GM19328 (cell line): ENCODE measurements around the gene ITPK1.

Experiments
- ATAC-seq: cut with Tn5 transposase; IDR thresholded peaks from one replicate; pipeline ENCODE4 v1.9.1; 2021; ENCODE audit warnings: mild to moderate bottlenecking, moderate library complexity; ENCODE audit not compliant: unreplicated experiment

ITPK1 gene

DNA sequence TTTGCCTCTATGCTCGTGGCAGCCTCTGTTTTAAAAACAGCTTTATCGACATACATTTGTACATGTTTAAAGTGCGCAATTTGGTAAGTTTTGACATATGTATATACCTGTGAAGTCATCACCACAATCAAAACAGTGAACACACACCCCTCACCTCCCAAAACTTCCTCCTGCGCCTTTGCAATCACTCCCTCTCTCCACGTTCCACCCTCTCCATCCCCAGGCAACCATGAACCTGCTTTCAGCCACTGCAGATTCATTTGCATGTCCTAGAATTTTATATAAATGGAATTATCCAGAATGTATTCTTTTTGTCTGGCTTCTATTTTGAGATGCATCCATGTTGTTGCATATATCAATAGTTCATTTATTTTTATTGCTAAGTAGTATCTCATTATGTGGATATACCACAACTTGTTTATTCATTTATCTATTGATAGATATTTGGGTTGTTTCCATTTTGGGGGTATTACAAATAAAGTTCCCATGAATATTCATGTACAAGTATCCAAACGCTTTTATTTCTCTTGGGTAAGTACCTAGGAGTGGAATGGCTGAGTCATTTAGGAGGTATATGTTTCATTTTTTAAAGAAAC is 208.3 kb downstream of the ITPK1 start:
- no peak for ATAC-seq

DNA sequence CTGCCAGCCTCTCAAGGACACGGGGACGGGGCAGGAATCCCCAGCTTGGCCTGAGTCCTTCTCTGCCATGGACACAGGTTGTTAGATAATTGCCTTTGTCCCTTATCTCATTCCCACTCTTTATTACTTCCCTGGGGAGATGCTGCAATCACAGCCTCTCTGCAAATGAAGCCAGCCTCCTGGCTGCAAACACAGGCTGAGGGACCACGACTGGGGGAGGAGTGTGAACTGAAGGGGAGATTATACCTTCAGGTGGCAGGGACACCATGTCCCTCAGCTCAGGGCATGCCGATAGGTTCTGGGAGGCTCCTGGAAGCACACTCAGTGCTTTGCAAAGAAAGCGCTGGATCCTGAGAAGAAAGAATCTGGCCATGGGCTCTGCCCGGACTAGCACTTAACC is 208.9 kb downstream of the ITPK1 start:
- no peak for ATAC-seq

- no peak for ATAC-seq
Measured at GRCh38 chr14:92906420-92906819, 209.3 kb downstream of the ITPK1 start.

- ATAC-seq, result no peak
Measured at GRCh38 chr14:92905667-92906066, 210.1 kb downstream of the ITPK1 start.

DNA sequence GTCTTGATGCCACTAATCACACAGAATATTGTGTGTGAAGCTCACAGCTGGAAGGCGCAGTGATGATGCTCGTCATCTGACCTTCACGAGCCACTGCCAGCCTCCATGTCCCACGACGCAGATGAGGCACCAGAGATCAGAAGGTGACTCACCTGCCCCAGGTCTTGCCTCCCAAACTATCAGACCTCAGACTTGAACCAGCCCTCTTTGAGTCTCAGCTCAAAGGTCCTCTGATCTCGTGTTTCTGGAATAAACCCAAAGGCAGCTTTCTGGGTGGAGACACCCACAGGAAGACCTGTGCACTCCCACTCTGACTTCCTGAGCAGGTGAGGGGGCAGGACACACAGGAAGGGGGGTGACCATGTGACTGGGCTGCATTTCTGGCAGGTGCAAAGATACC is 212.4 kb downstream of the ITPK1 start:
- ATAC-seq, result no peak

- no peak for ATAC-seq
Measured at GRCh38 chr14:92902726-92903125, 213.0 kb downstream of the ITPK1 start.

GRCh38 chr14:92902191-92902590 is 213.5 kb downstream of the ITPK1 start:
- ATAC-seq, result no peak

DNA sequence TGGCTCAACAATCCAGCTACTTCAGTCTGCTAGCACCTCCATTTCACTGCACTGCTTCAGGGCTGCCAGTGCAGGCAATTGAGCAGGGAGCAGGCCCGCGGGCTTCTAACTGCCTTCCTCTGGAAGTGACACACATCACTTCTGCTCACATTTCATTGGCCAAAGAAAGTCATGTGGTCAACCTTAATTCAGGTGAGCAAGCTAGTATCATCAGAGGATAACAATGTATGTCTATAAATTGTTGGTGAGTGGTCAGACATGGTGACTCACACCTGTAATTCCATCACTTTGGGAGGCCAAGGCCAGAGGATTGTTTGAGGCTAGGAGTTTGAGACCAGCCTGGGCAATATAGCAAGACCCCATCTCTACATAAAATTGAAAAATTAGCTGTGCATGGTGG is 215.1 kb downstream of the ITPK1 start:
- ATAC-seq, result no peak

GRCh38 chr14:92898566-92899131 is 217.1 kb downstream of the ITPK1 start:
- no peak for ATAC-seq

- ATAC-seq, result no peak
Measured at GRCh38 chr14:92897922-92898565, 217.7 kb downstream of the ITPK1 start.

- ATAC-seq, result no peak
Measured at GRCh38 chr14:92895352-92895878, 220.3 kb downstream of the ITPK1 start.

DNA sequence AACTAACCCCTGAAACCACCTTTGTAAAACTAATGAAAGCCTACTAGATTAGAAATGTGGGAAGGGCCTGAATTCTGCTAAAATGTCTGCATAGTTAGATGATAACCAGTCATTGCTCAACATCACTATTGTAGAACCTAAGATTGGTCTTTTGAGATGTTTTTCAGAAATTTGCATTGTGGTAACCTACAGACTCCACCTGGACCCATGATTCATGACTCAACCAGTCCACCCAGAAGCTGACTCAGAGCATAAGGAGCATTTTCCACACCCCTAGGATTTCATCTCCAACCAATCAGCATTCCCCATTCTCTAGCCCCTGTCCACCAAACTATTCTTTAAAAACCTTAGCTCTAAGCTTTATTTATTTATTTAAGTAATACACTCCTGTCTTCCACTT is 223.1 kb downstream of the ITPK1 start:
- ATAC-seq, result no peak

DNA sequence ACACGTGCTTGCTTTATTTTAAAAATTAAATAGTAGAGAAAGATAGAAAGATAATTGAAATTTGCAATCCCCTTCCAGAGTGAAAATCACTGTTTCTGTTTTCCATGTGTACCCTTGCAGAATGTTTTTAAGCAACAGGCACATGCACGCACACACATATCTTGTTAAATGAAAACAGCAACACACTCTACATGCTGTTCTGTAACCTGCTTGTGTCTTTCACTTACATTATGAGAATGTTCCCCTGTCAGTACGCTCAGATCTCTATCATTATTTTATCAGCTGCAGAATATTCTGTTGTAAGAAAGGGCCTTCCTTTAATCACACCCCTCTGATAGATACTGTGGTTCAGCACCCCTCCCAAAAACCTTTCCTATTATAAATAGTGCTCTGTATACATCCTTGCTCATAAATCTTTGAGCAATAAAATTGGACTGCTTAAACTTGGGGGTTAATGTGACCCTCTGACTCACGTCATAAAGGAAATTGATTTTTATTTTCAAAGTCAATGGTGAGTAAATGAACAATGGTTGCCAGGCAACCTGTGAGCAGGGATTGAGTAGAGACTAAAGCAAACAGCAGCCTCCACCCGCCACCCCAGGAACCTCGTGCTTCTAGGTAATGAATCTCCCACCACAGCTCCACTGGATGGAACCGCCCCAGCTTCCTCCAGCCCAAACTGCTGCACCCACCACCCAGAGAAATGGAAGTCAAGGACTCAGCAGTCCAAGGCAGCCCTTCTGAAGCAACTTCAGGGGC is 224.7 kb downstream of the ITPK1 start:
- ATAC-seq, result no peak

GRCh38 chr14:92888896-92889295 is 226.8 kb downstream of the ITPK1 start:
- ATAC-seq, result no peak

DNA sequence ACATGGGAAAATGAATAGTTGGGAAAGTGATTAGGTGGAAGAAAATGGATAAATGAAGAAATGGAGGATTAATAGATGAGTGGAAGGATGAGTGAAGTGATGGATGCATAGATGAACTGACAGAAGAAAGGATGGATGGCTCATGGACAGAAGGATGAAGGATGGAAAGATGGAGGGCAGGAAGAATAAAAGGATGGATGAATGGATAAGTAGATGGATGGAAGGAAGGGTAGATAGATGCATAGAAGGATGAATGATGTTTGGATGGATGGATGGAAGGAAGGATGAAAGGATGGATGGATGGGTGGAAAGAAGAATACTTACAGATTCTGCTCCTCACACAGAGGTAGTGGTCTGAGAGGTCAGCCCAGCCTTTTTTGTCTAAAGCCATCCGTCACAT is 228.6 kb downstream of the ITPK1 start:
- ATAC-seq, result no peak
